HFFc6 (cell line): Measurements from ENCODE around the gene ERN1. TPM values are rescaled to one million over a fixed set of nuclear protein-coding genes. Genes with fewer than 3 reads are reported as not detected.

Source experiments
- DNase-seq: peaks from one replicate; pipeline ENCODE4 v3.0.0-alpha.2; 2018
- H3K27ac Mint-ChIP-seq: 2 replicates; pipeline ENCODE4 v1.8.0; 2020; ENCODE audit warnings: mild to moderate bottlenecking, mixed read lengths
- H3K27me3 Mint-ChIP-seq: 2 replicates; pipeline ENCODE4 v1.8.0; 2021; ENCODE audit warnings: mild to moderate bottlenecking, moderate library complexity, mixed read lengths; ENCODE audit not compliant: insufficient read depth
- H3K36me3 Mint-ChIP-seq: 2 replicates; pipeline ENCODE4 v1.8.0; 2021; ENCODE audit warnings: low read depth, mixed read lengths
- H3K4me1 Mint-ChIP-seq: 2 replicates; pipeline ENCODE4 v1.8.0; 2020; ENCODE audit warnings: low read depth, mixed read lengths
- H3K4me3 Mint-ChIP-seq: 2 replicates; pipeline ENCODE4 v1.8.0; 2020; ENCODE audit warnings: mild to moderate bottlenecking, moderate library complexity, mixed read lengths
- H3K9me3 Mint-ChIP-seq: 2 replicates; pipeline ENCODE4 v1.8.0; 2020; ENCODE audit warnings: mild to moderate bottlenecking, mixed read lengths
- CTCF ChIP-seq: fragments of 200-600 bp; sonication (generic); IDR thresholded peaks from 2 replicates; pipeline ENCODE4 v1.5.0; 2021; ENCODE audit warnings: antibody characterized with exemption, mild to moderate bottlenecking
- total RNA-seq, 6 experiments: library from RNA; stranded (reverse); fragmentation: NEBNext Ultra II Directional; extraction: Animal tissue kit (Norgen Biotek cat#: 25700); gene quantifications; 2 replicates in 1 of 6; 3 replicates in 5 of 6; pipeline ENCODE4 v1.2.3, GENCODE V29; 2021

The ERN1 gene
- total RNA-seq, 6 experiments from 2014 or later: 6.8 to 12.8 (median 7.9) TPM

DNA sequence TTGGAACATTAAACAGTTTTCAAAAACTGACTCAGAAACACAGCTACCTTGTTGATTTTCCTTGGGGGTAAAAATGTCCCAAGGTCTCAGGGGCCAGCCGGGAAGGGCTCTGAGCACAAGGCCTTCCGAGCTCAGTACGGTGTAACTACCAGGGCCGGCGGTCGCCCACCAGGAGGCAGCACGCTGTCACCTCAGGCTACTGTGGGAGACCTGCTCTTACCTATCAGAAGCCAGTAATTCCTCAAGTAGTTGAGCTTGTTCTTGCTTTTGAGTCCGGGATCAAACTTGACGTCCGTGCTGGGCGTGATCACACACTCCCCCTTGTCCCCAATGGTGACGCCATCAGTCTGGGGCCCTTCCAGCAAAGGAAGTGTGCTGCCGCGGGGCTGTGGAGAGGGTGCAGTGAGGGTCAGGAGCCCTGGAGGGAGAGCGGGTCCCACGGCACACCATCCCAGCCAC is 66.1 kb downstream of the ERN1 start:
- Mint-ChIP-seq H3K4me1 (peaks cover 20% of the 10 kb centered on the region), H3K36me3 (peaks cover 30% of the 10 kb centered on the region), H3K27me3 (peaks cover 1% of the 10 kb centered on the region; the same call in 1 of the 2 replicates), H3K27ac (no peak overlapping the region), H3K4me3 (no peak overlapping the region), H3K9me3 (peaks cover 5% of the 10 kb centered on the region)
- peak; percentile 66 for TF ChIP-seq CTCF
- DNase-seq: no peak

DNA sequence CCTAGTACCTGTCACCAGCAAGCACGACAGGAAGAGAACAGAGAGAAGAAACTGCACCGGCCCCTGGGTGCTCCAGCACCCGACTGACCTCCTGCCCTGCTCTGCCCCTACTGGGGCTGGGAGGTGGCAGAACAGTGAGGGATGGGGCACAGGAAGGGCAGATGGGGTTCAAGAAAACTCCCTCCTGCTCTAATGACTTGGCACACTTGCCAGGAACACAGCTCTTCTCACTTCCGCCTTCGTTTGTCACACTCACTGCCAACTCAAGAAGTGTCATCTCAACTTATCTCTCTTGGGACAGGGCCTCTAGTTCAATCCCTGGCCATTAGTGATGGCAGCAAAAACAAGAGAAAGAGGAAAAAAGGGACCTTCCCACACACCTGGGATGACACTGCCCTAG is 66.9 kb downstream of the ERN1 start:
- peaks cover 28% of the 10 kb centered on the region for H3K36me3 Mint-ChIP-seq
- H3K27me3 Mint-ChIP-seq: peaks cover 1% of the 10 kb centered on the region; the same call in 1 of the 2 replicates
- H3K4me1 Mint-ChIP-seq: peaks cover 27% of the 10 kb centered on the region
- TF ChIP-seq CTCF: no peak
- H3K27ac Mint-ChIP-seq: peak overlapping the region; percentile 35; the same call in 1 of the 2 replicates
- no peak overlapping the region for H3K4me3 Mint-ChIP-seq
- DNase-seq: no peak
- H3K9me3 Mint-ChIP-seq: no peaks in the 10 kb centered on the region

DNA sequence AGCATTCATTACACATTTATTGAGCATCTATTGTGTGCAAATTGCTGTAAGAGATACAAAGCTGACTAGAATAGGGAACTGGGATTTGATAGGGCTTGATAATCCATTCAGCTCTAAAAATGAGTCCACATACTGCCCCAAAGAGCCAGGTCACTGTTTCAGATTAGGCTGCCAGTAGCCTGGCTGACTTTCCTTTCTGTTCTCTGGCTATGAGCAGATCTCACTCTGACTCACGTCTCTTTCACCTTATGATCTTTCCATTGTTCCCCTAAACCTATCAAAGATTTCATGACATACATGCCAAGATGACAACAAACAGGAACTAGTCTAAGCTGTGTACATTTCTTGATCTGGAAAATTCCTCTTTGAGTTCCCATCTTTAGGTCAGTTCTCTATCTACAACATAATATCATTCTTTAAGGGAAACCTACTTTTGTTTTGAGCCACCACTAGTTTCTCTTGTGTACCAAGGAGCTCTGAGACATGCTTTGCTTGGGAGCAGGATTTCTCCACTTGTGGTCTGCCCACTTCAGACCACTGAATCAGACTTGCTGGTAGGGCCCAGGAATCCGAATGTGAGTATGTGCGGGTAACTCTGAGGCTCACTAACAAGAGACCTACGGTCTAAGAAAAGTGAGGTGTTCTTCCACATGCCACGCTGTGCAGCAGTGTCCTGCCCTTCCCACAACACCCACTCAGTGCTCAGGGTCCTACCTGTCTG is 68.6 kb downstream of the ERN1 start:
- Mint-ChIP-seq H3K9me3 (no peaks in the 10 kb centered on the region), H3K27ac (no peak overlapping the region; the same call in 1 of the 2 replicates), H3K27me3 (peaks cover 1% of the 10 kb centered on the region; the same call in 1 of the 2 replicates), H3K4me3 (no peak overlapping the region), H3K36me3 (peaks cover 21% of the 10 kb centered on the region), H3K4me1 (peaks cover 21% of the 10 kb centered on the region)
- no peak for DNase-seq
- no peak for TF ChIP-seq CTCF

GRCh38 chr17:64060331-64060730 is 69.6 kb downstream of the ERN1 start:
- no peak for TF ChIP-seq CTCF
- Mint-ChIP-seq H3K36me3 (peaks cover 21% of the 10 kb centered on the region), H3K4me1 (peaks cover 21% of the 10 kb centered on the region), H3K9me3 (no peaks in the 10 kb centered on the region), H3K27ac (no peak overlapping the region), H3K27me3 (peaks cover 1% of the 10 kb centered on the region; the same call in 1 of the 2 replicates), H3K4me3 (no peak overlapping the region)
- no peak for DNase-seq

GRCh38 chr17:64059756-64060155 is 70.2 kb downstream of the ERN1 start:
- no peak overlapping the region for H3K4me3 Mint-ChIP-seq
- H3K27me3 Mint-ChIP-seq: peaks cover 1% of the 10 kb centered on the region; the same call in 1 of the 2 replicates
- no peak for DNase-seq
- peaks cover 21% of the 10 kb centered on the region for H3K4me1 Mint-ChIP-seq
- no peak for TF ChIP-seq CTCF
- no peak overlapping the region for H3K27ac Mint-ChIP-seq
- peaks cover 24% of the 10 kb centered on the region for H3K36me3 Mint-ChIP-seq
- no peaks in the 10 kb centered on the region for H3K9me3 Mint-ChIP-seq
